ENCODE measurements around the gene PTPRZ1.
A peak's percentile ranks its signal among the peaks of the same experiment; 100 is the strongest.

Gene PTPRZ1

GRCh38 chr7:121954803-121955202 lies 81.8 kb downstream of the PTPRZ1 start:
- DNase-seq (ENCODE audit: low spot score), result no peak

- no peak for DNase-seq (ENCODE audit: low spot score)
These were observed 84.7 kb downstream of the PTPRZ1 start for GRCh38 chr7:121957626-121958025.

GRCh38 chr7:121960678-121961077 lies 87.7 kb downstream of the PTPRZ1 start:
- no peak for DNase-seq (ENCODE audit: low spot score)

- peak; percentile 11 for DNase-seq (ENCODE audit: low spot score)
These were observed 88.3 kb downstream of the PTPRZ1 start for GRCh38 chr7:121961089-121961867.

GRCh38 chr7:121966276-121966934 lies 93.4 kb downstream of the PTPRZ1 start:
- DNase-seq (ENCODE audit: low spot score), result no peak

- no peak for DNase-seq (ENCODE audit: low spot score)
These were observed 94.0 kb downstream of the PTPRZ1 start for GRCh38 chr7:121966935-121967332.

GRCh38 chr7:121985476-121986030 lies 112.6 kb downstream of the PTPRZ1 start:
- DNase-seq (ENCODE audit: low spot score), result no peak

- DNase-seq (ENCODE audit: low spot score), result no peak
These were observed 119.1 kb downstream of the PTPRZ1 start for GRCh38 chr7:121992068-121992467.

GRCh38 chr7:121994625-121995410 lies 121.9 kb downstream of the PTPRZ1 start:
- peak; percentile 64 for DNase-seq (ENCODE audit: low spot score)

- no peak for DNase-seq (ENCODE audit: low spot score)
These were observed 133.7 kb downstream of the PTPRZ1 start for GRCh38 chr7:122006687-122007086.

GRCh38 chr7:122010116-122010515 lies 137.2 kb downstream of the PTPRZ1 start:
- no peak for DNase-seq (ENCODE audit: low spot score)

GRCh38 chr7:122013065-122013464 lies 140.1 kb downstream of the PTPRZ1 start:
- no peak for DNase-seq (ENCODE audit: low spot score)

- DNase-seq (ENCODE audit: low spot score), result no peak
These were observed 140.7 kb downstream of the PTPRZ1 start for GRCh38 chr7:122013630-122014029.

- DNase-seq (ENCODE audit: low spot score), result no peak
These were observed 141.7 kb downstream of the PTPRZ1 start for GRCh38 chr7:122014697-122015096.

GRCh38 chr7:122018032-122018431 lies 145.1 kb downstream of the PTPRZ1 start:
- DNase-seq (ENCODE audit: low spot score), result no peak

- DNase-seq (ENCODE audit: low spot score), result no peak
These were observed 154.1 kb downstream of the PTPRZ1 start for GRCh38 chr7:122027058-122027457.

GRCh38 chr7:122033641-122034040 lies 160.7 kb downstream of the PTPRZ1 start:
- DNase-seq (ENCODE audit: low spot score), result no peak

GRCh38 chr7:122035876-122036275 lies 162.9 kb downstream of the PTPRZ1 start:
- DNase-seq (ENCODE audit: low spot score), result no peak

GRCh38 chr7:122038134-122038533 lies 165.2 kb downstream of the PTPRZ1 start:
- DNase-seq (ENCODE audit: low spot score), result no peak

GRCh38 chr7:122038904-122039303 lies 165.9 kb downstream of the PTPRZ1 start:
- no peak for DNase-seq (ENCODE audit: low spot score)

- DNase-seq (ENCODE audit: low spot score), result no peak
These were observed 167.2 kb downstream of the PTPRZ1 start for GRCh38 chr7:122040147-122040546.

GRCh38 chr7:122046402-122046801 lies 173.4 kb downstream of the PTPRZ1 start:
- DNase-seq (ENCODE audit: low spot score), result no peak
